H1 (cell line): ENCODE measurements around the gene LHFPL3. TPM values are rescaled to one million over a fixed set of nuclear protein-coding genes. Genes with fewer than 3 reads are reported as not detected.

Experiments
- CTCF ChIA-PET: fragments of 300-600 bp; sonication (Branson Sonifier 250); formaldehyde crosslinking; loops from one replicate; lab custom pipeline; 2021; ENCODE audit not compliant: partially characterized antibody; lab: Charles Lee
- POLR2A ChIA-PET: fragments of 300-600 bp; sonication (Branson Sonifier 250); formaldehyde crosslinking; loops from one replicate; lab custom pipeline; 2021; ENCODE audit warnings: inconsistent platforms; ENCODE audit not compliant: partially characterized antibody; lab: Charles Lee
- DNase-seq, 2 experiments: peaks; one replicate each; pipeline versions ENCODE4 v3.0.0 to v3.0.0-alpha.2; 2010 to 2022; ENCODE audit warnings: low spot score in 2 of 2, low read depth in 1 of 2, mixed read lengths in 1 of 2
- FAIRE-seq: peaks from 2 replicates; lab custom pipeline; 2011; peaks lifted over from hg19 to GRCh38; lab: Jason Lieb, UNC
- H2AFZ ChIP-seq: 2 replicates; pipeline ENCODE4 v1.8.1; 2012; ENCODE audit warnings: low read length, inconsistent platforms
- H2AK5ac ChIP-seq: 2 replicates; pipeline ENCODE4 v1.6.1; 2013; ENCODE audit warnings: low read depth, low read length
- H2BK120ac ChIP-seq: replicated peaks from 2 replicates; pipeline ENCODE3; 2013; ENCODE audit warnings: low read depth, low read length, inconsistent platforms
- H2BK12ac ChIP-seq: 2 replicates; pipeline ENCODE4 v1.6.1; 2013; ENCODE audit warnings: low read depth, low read length
- H2BK15ac ChIP-seq: 2 replicates; pipeline ENCODE4 v1.6.1; 2013; ENCODE audit warnings: low read length
- H2BK20ac ChIP-seq: 2 replicates; pipeline ENCODE4 v1.6.1; 2013; ENCODE audit warnings: low read length
- H2BK5ac ChIP-seq: 2 replicates; pipeline ENCODE4 v1.6.1; 2013; ENCODE audit warnings: low read depth, low read length
- H3K14ac ChIP-seq: 2 replicates; pipeline ENCODE4 v1.6.1; 2013; ENCODE audit warnings: inconsistent platforms; ENCODE audit not compliant: insufficient read length
- H3K18ac ChIP-seq: 2 replicates; pipeline ENCODE4 v1.6.1; 2013; ENCODE audit warnings: low read length; ENCODE audit errors: extremely low read depth
- H3K23ac ChIP-seq: 2 replicates; pipeline ENCODE4 v1.6.1; 2013; ENCODE audit warnings: inconsistent platforms; ENCODE audit not compliant: insufficient read length
- H3K23me2 ChIP-seq: 2 replicates; pipeline ENCODE4 v1.6.1; 2013; ENCODE audit warnings: low read depth, low read length
- H3K27ac ChIP-seq: 2 replicates; pipeline ENCODE4 v1.6.1; 2011; ENCODE audit warnings: low read depth, low read length, inconsistent platforms
- H3K27me3 ChIP-seq, 4 experiments: replicated peaks in 1 of 4; 1 replicate in 1 of 4; 2 replicates in 3 of 4; pipeline versions ENCODE4 v1.6.1 to v1.8.1; 2011 to 2013; ENCODE audit warnings: low read length in 3 of 4, mild to moderate bottlenecking in 3 of 4, inconsistent platforms in 2 of 4, mixed read lengths in 2 of 4, moderate library complexity in 1 of 4; ENCODE audit not compliant: control insufficient read depth in 3 of 4, insufficient read depth in 3 of 4; ENCODE audit errors: extremely low read depth in 1 of 4
- H3K36me3 ChIP-seq, 4 experiments: 2 replicates each; pipeline versions ENCODE4 v1.6.1 to v1.8.1; 2011 to 2013; ENCODE audit warnings: mild to moderate bottlenecking in 4 of 4, low read length in 3 of 4, moderate library complexity in 2 of 4, control low read depth in 1 of 4, inconsistent platforms in 1 of 4; ENCODE audit not compliant: insufficient read depth in 4 of 4, control insufficient read depth in 2 of 4
- H3K4ac ChIP-seq: replicated peaks from 2 replicates; pipeline ENCODE3; 2013; ENCODE audit warnings: low read length, low read depth, mixed read lengths, inconsistent platforms; ENCODE audit not compliant: insufficient read length
- H3K4me1 ChIP-seq, 4 experiments: replicated peaks in 1 of 4; 1 replicate in 1 of 4; 2 replicates in 3 of 4; pipeline versions ENCODE4 v1.6.1 to v1.8.1; 2011 to 2013; ENCODE audit warnings: low read length in 3 of 4, inconsistent platforms in 2 of 4, mixed read lengths in 1 of 4; ENCODE audit not compliant: insufficient read depth in 4 of 4, control insufficient read depth in 3 of 4
- H3K4me2 ChIP-seq, 2 experiments: 2 replicates each; pipeline versions ENCODE4 v1.6.1 to v1.8.1; 2011 to 2013; ENCODE audit warnings: low read depth in 2 of 2, low read length in 2 of 2, control low read depth in 1 of 2, inconsistent platforms in 1 of 2, mild to moderate bottlenecking in 1 of 2; ENCODE audit not compliant: insufficient read depth in 1 of 2
- H3K4me3 ChIP-seq, 4 experiments: fragments of 200-600, 300-600 bp in 1 of 4; sonication (generic), shearing (Covaris generic), sonication (Bioruptor Twin) in 1 of 4; 2 replicates each; pipeline versions ENCODE4 v1.5.1 to v1.8.1; 2011 to 2016; ENCODE audit warnings: low read length in 4 of 4, low read depth in 3 of 4, control low read depth in 2 of 4, inconsistent platforms in 2 of 4, mild to moderate bottlenecking in 2 of 4, mixed read lengths in 1 of 4, moderate library complexity in 1 of 4; ENCODE audit not compliant: insufficient read depth in 2 of 4; ENCODE audit errors: extremely low read depth in 1 of 4
- H3K56ac ChIP-seq: replicated peaks from 2 replicates; pipeline ENCODE3; 2013; ENCODE audit warnings: low read depth, mild to moderate bottlenecking, mixed read lengths, low read length, inconsistent platforms; ENCODE audit not compliant: insufficient read length
- H3K79me1 ChIP-seq: 2 replicates; pipeline ENCODE4 v1.6.1; 2013; ENCODE audit warnings: low read depth, low read length, control low read depth
- H3K79me2 ChIP-seq, 2 experiments: 2 replicates each; pipeline versions ENCODE4 v1.6.1 to v1.8.1; 2012 to 2013; ENCODE audit warnings: low read length in 2 of 2, mild to moderate bottlenecking in 2 of 2, inconsistent platforms in 1 of 2; ENCODE audit not compliant: insufficient read depth in 2 of 2, control insufficient read depth in 1 of 2
- H3K9ac ChIP-seq, 4 experiments: replicated peaks in 1 of 4; 1 replicate in 1 of 4; 2 replicates in 3 of 4; pipeline versions ENCODE4 v1.6.1 to v1.8.1; 2011 to 2013; ENCODE audit warnings: low read depth in 3 of 4, low read length in 3 of 4, control low read depth in 2 of 4, mild to moderate bottlenecking in 2 of 4, moderate library complexity in 2 of 4, inconsistent platforms in 1 of 4; ENCODE audit errors: extremely low read depth in 1 of 4
- H3K9me3 ChIP-seq, 2 experiments: 2 replicates each; pipeline versions ENCODE4 v1.6.1 to v1.8.1; 2012 to 2013; ENCODE audit warnings: mild to moderate bottlenecking in 2 of 2, moderate library complexity in 2 of 2, control low read depth in 1 of 2, inconsistent platforms in 1 of 2, low read depth in 1 of 2, low read length in 1 of 2, mixed read lengths in 1 of 2; ENCODE audit not compliant: insufficient read depth in 2 of 2
- H4K20me1 ChIP-seq, 2 experiments: replicated peaks in 1 of 2; 2 replicates each; pipeline versions ENCODE3 to v1.8.1; 2011 to 2013; ENCODE audit warnings: inconsistent platforms in 2 of 2, low read length in 2 of 2, mild to moderate bottlenecking in 1 of 2; ENCODE audit not compliant: insufficient read depth in 2 of 2, control insufficient read depth in 1 of 2
- H4K5ac ChIP-seq: 2 replicates; pipeline ENCODE4 v1.6.1; 2013; ENCODE audit warnings: low read length, low read depth, mixed read lengths, inconsistent platforms; ENCODE audit not compliant: insufficient read length
- H4K8ac ChIP-seq: 2 replicates; pipeline ENCODE4 v1.8.0; 2013; ENCODE audit warnings: mild to moderate bottlenecking, moderate library complexity, low read length, inconsistent platforms; ENCODE audit not compliant: insufficient read depth; ENCODE audit errors: extremely low read depth
- H4K91ac ChIP-seq: replicated peaks from 2 replicates; pipeline ENCODE3; 2013; ENCODE audit warnings: low read length, mixed read lengths, inconsistent platforms; ENCODE audit not compliant: insufficient read length
- BACH1 ChIP-seq: IDR thresholded peaks from 2 replicates; pipeline ENCODE4 v1.6.1; 2012; ENCODE audit warnings: low read length, improper control_type of control experiment
- CEBPB ChIP-seq: IDR thresholded peaks from 2 replicates; pipeline ENCODE4 v1.6.1; 2012; ENCODE audit warnings: low read depth, low read length
- CREB1 ChIP-seq: IDR thresholded peaks from 2 replicates; pipeline ENCODE4 v1.6.1; 2012; ENCODE audit warnings: inconsistent platforms
- EP300 ChIP-seq, 2 experiments: IDR thresholded peaks; 1 replicate in 1 of 2; 2 replicates in 1 of 2; pipeline ENCODE4 v1.6.1; 2011 to 2012; ENCODE audit warnings: low read depth in 2 of 2, low read length in 2 of 2, mild to moderate bottlenecking in 2 of 2, borderline replicate concordance in 1 of 2, inconsistent platforms in 1 of 2, moderate library complexity in 1 of 2
- EZH2 ChIP-seq: fragments of 200-600 bp; sonication (generic); IDR thresholded peaks from 2 replicates; pipeline ENCODE4 v1.7.1; 2012; ENCODE audit warnings: low read depth, mild to moderate bottlenecking, moderate library complexity, low read length, inconsistent platforms; ENCODE audit not compliant: severe bottlenecking
- SP1 ChIP-seq: IDR thresholded peaks from 2 replicates; pipeline ENCODE4 v1.6.1; 2011; ENCODE audit warnings: low read depth, low read length
- WGBS, 2 experiments: shearing (Covaris generic) in 1 of 2; methylation state at CpG; one replicate each; pipeline versions ENCODE4 v1.1.6 to v1.1.7; 2013 to 2015; ENCODE audit warnings: low lambda C conversion rate in 2 of 2, mixed read lengths in 2 of 2, inconsistent platforms in 1 of 2, low coverage in 1 of 2, missing lambda C conversion rate in 1 of 2; ENCODE audit not compliant: insufficient replicate concordance in 2 of 2, insufficient coverage in 1 of 2, insufficient read length in 1 of 2; ENCODE audit errors: extremely low coverage in 1 of 2, missing lambda C conversion rate in 1 of 2; 5-methylcytosine and 5-hydroxymethylcytosine counted together
- polyA plus RNA-seq, 7 experiments: library from polyadenylated mRNA; depleted of rRNA in 3 of 7; stranded (reverse) in 5 of 7; unstranded in 2 of 7; fragments of >200 nt in 5 of 7; fragments of 200-250 nt in 2 of 7; gene quantifications; 1 replicate in 5 of 7; 2 replicates in 1 of 7; 4 replicates in 1 of 7; pipeline versions ENCODE4 v1.2.1 to v1.2.3, GENCODE V29; 2011 to 2013; ENCODE audit warnings: missing spikeins in 2 of 7, mixed read lengths in 2 of 7
- total RNA-seq: library from RNA; stranded (reverse); fragmentation: NEBNext Ultra II Directional; extraction: Animal tissue kit (Norgen Biotek cat#: 25700); gene quantifications from 2 replicates; pipeline ENCODE4 v1.2.1, GENCODE V29; 2021
- TF ChIP-seq, protein P1 (sequence below): IDR thresholded peaks from 2 replicates; pipeline ENCODE4 v1.6.1; 2012; ENCODE audit warnings: inconsistent platforms
- TF ChIP-seq, protein P2 (sequence below): IDR thresholded peaks from 2 replicates; pipeline ENCODE4 v1.6.1; 2011; ENCODE audit warnings: low read length, improper control_type of control experiment

LHFPL3 gene
- total and polyA plus RNA-seq, 2 of the 8 experiments (the other 6 are each of a cell fraction or from before 2014, with no cell fraction given): 0.24 to 0.50 TPM

DNA sequence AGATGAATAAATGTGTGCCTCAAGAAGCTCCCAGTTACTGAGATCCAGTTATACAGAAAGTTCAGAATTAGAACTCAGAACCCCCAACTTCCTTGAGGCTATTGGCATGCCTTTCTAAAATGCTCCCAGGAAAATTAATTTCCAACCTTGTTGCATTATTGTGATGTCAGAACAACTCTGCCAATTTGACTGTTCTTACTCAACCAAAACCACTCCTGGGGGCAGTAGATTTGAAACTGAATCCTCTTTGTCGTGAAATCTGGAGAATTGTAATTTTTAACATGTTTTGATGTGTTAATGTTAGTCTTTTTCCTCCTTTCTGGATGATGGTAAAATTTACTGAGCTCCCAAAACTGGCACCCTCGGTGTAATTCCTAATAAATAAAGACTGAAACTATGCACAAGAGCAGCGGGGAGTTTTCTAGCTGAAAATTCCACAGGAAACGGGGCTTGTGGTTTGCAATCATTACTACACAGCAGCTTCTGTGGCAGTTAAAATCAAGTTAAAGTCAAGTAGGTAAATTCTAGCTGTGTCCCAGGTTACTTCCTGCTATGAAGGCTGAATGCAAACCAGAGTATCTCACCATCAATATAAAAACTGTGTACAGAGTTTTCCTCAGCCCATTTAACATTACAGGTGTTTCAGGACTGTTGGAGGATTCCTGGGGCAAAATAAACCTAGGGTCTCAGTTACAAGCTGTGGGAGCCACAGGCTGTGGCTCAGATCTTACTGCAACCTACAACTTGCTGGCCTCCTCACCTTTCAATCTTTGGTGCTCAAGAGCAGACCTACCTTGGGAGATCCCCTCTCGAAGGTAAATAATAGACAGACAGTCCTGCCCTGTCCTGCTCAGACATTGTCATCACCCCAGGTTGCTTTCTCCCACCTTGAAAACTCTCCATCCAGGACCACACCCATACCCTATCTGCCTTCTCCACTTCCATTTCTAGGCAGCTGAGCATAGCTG lies 529.3 kb downstream of the LHFPL3 start:
- H4K20me1 ChIP-seq: no peaks in the 10 kb centered on the region
- H2BK20ac ChIP-seq: no peak overlapping the region
- H3K18ac ChIP-seq: no peak overlapping the region
- H3K4me2 ChIP-seq: no peak overlapping the region
- no peak overlapping the region for H4K91ac ChIP-seq
- H3K79me1 ChIP-seq: no peaks in the 10 kb centered on the region
- no peak overlapping the region for H3K23ac ChIP-seq
- H3K27me3 ChIP-seq: no peaks in the 10 kb centered on the region; a peak in 1 of 7 replicates
- no peaks in the 10 kb centered on the region for H3K79me2 ChIP-seq
- no peak overlapping the region for H4K5ac ChIP-seq
- no peak overlapping the region for H3K4ac ChIP-seq
- H2AFZ ChIP-seq: no peak overlapping the region
- WGBS, 2 experiments: 76% methylated on average over 5 of the region's 5 CpGs; no CpG with 5 or more reads in 1 of the 2 experiments
- no peaks in the 10 kb centered on the region for H3K4me1 ChIP-seq
- no peak overlapping the region for H3K27ac ChIP-seq
- CTCF ChIA-PET: interaction anchor here (0.7 to 2.1 kb wide), 11 partner anchors 9 to 626 kb away, joined by 3 to 9 read pairs (median 4); no protein-coding TSS in a partner anchor
- H2BK12ac ChIP-seq: no peak overlapping the region
- POLR2A ChIA-PET: no interaction called here
- H3K9me3 ChIP-seq: no peaks in the 10 kb centered on the region
- H3K23me2 ChIP-seq: no peaks in the 10 kb centered on the region
- no peaks in the 10 kb centered on the region for H3K36me3 ChIP-seq
- H2AK5ac ChIP-seq: no peak overlapping the region
- DNase-seq: no peak
- no peak overlapping the region for H3K56ac ChIP-seq
- H2BK15ac ChIP-seq: no peak overlapping the region
- no peak overlapping the region for H3K4me3 ChIP-seq
- H4K8ac ChIP-seq: no peak overlapping the region
- H3K14ac ChIP-seq: no peak overlapping the region
- no peak overlapping the region for H2BK120ac ChIP-seq
- no peak for TF ChIP-seq EP300 (IDR thresholded peaks at IDR 0.05; ENCODE audit: borderline replicate concordance in 1 of 2, low read depth in 2 of 2, low read length in 2 of 2)
- TF ChIP-seq, protein P1, sequence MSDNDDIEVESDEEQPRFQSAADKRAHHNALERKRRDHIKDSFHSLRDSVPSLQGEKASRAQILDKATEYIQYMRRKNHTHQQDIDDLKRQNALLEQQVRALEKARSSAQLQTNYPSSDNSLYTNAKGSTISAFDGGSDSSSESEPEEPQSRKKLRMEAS: no peak
- no peak for TF ChIP-seq CEBPB
- TF ChIP-seq CREB1: no peak
- no peak for TF ChIP-seq EZH2
- TF ChIP-seq, protein P2, sequence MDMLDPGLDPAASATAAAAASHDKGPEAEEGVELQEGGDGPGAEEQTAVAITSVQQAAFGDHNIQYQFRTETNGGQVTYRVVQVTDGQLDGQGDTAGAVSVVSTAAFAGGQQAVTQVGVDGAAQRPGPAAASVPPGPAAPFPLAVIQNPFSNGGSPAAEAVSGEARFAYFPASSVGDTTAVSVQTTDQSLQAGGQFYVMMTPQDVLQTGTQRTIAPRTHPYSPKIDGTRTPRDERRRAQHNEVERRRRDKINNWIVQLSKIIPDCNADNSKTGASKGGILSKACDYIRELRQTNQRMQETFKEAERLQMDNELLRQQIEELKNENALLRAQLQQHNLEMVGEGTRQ: no peak
- TF ChIP-seq BACH1: no peak
- TF ChIP-seq SP1: no peak
- no peak overlapping the region for H2BK5ac ChIP-seq
- H3K9ac ChIP-seq: no peak overlapping the region
- FAIRE-seq: no peak
